ENCODE results near the gene FXYD5.

DNA sequence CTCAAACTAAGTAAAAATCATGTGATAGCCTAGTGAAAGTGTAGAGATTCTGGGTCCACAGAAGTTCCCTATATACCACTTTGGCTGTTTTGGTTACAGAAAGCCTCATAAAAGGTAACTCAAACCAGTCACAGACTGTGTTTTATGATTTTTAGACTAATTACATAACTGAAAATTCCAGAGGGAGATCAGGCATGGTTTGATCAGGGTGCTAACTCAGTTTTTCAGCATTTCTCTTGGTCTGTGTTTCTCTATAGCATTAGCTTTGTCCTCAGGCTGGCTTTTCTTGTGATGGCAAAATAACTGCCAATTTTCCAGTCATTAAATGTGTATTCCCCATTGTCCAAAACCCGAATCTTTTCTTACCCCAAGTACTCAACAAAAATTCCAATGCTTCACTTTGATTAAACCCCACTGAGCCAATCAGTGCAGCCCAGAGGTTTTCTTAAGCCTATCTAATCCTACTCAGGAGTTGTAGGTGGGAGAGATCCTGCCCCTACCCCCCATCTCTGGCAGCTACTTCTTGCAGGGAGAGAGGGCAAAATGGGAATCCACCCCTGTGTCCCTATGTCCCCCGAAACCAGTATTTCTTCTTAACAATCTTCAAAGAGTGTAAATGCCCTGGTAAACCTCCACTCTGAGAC, 47.5 kb upstream of the FXYD5 start:
- TF ChIP-seq POLR2A (IDR thresholded peaks at IDR 0.05; ENCODE audit: low read depth, low read length) (no peak), POLR2AphosphoS5 (IDR thresholded peaks at IDR 0.05; ENCODE audit: low read depth, low read length) (no peak), PAX5 (IDR thresholded peaks at IDR 0.05; ENCODE audit: insufficient read depth, low read length, severe bottlenecking) (no peak), TAF1 (IDR thresholded peaks at IDR 0.05; ENCODE audit: low read depth, low read length) (no peak), SPI1 (IDR thresholded peaks at IDR 0.05; ENCODE audit: low read depth, low read length) (no peak), POU2F2 (IDR thresholded peaks at IDR 0.05; ENCODE audit: low read depth, low read length) (no peak)
